Occipital lobe (tissue), 2 donors: ENCODE measurements around the gene SSNA1. TPM values are rescaled to one million over a fixed set of nuclear protein-coding genes. Genes with fewer than 3 reads are reported as not detected.
A peak's percentile ranks its signal among the peaks of the same experiment; 100 is the strongest.

ENCODE experiments used
- DNase-seq: peaks from one replicate; lab custom pipeline; 2025; lab: John Stamatoyannopoulos, UW
- total RNA-seq: library from RNA; depleted of rRNA; stranded (reverse); fragments of >200 nt; gene quantifications from one replicate; pipeline ENCODE4 v1.2.3, GENCODE V29; 2014

SSNA1 gene
- total RNA-seq, 1 donor from 2014 or later: 13.4 TPM

DNA sequence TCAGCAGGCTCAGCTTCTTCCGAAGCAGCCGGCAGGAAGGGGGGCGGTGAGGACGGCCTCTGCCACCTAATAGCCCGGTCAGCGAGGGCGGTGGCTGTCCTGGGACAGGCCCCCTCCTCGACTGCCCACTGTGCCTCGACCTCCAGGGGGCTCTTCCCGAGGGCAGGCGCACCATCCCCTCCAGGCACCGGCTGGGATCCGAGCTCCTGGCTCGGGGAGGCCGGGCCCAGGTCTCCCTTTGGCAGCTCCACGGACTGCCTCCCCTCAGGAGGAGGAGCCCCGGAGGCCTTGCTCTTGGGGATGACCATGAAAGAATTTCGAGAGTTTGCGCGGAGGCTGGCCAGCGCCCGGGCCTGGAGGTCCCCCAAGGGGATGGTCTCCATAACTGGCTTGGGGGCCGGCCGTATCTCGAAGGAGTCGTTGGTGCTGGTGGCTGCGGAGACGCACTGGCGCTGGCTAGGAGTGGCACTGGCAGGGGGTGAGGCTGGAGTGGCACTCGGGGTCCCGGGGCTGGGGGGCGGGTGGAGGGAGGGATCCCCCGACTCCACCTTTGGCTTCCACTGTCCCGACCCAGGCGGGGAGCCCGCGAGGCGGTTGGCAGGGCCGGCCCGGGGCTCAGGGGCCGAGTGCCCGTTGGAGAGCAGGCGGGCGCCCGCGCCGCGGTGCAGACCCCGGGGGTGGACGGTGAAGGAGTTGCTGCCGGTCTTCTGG, 11.1 kb downstream of the SSNA1 start:
- no peak for DNase-seq

DNA sequence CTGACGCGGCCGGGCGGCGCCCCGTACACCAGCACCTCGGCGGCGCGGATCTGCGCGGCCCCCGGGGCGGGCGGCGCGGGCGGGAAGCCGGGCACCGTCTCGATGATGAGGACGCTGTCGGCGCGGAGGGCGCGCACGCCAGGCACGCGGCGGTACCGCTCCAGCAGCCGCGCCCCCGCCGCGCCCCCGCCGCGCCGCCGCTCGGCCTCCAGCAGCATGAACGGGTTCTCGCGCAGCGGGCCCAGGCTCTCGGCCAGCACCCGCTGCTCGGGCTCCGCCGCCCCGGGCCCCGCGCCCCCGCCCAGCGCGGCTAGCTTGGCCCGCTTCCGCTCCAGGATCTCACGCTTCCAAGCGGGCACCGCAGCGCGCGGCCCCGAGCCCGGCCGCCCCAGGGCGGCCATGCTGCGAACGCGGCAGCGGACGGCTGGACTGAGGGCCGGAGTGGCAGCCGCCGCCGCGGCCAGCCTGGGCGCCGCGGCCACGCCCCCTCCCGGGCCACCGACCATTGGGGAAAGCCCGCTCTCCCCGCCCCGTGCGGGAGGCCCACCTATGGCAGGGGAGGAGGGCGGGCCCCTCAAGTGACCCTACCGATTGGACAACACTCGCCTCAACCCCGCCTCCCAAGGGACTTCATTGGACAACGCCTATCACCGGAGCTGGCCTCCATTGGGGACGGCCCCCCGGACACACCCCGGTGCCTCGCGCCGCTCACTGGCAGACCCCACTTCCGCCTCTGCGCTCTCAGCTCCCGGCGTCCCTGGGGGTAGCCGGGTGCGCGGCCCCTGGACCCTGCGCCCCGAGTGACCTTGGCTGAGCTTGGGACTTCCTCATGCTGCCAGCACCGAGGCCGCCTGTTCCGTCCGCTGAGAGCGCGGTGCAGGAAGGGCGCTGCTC, 12.1 kb downstream of the SSNA1 start, which contains the start of gene TPRN:
TSS of gene TPRN (minus strand) at position 431 of the 894 bp plus-strand sequence. CDS start at position 401, 30 bp downstream.
- peak; percentile 99 for DNase-seq

DNA sequence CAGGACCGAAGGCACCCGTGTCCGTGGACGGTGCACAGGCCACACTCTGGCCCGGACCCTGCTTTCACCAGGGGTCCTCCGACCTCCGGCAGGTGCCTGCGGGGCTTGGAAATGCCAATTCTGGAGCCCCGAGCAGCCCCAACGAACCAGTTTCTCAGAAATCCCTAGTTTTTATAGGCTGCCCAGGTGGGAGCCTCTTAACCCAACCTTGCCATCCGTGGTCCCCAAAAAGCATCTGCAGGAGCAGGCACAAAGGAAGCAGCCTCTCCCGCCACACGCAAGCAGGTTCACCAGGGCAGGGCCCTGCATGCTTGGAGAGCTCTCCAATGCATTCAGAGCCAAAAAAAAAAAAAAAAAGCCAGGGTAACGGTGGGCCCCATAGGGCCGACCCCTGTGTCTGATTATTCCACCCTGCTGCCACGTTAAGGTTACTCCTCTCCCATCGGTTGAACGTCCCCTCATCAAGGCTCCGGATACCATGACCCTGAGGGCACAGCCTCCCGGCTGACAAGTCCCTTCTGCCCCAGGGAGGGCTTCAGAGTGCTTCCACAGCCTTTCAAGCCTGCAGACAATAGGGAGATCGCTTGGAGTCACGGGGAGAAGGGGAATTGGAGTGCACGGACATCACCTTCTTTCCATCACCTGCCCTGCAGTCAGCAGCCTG, 12.9 kb downstream of the SSNA1 start:
- DNase-seq: no peak

DNA sequence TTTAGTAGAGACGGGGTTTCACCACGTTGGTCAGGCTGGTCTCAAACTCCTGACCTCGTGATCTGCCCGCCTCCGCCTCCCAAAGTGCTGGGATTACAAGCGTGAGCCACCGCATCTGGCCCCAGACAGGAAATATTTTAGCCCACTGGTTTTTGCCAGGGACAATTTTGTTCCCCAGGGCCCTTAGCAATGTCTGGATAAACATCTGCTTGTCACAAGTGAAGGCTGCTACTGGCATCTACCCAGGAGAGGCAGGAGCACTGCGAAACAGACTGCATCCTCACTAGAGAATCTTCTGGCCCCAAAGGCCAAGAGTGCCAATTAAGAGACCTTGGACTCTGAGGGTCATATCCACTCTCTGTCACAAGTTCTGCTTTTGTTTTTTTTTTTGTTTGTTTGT, 14.5 kb downstream of the SSNA1 start:
- no peak for DNase-seq

DNA sequence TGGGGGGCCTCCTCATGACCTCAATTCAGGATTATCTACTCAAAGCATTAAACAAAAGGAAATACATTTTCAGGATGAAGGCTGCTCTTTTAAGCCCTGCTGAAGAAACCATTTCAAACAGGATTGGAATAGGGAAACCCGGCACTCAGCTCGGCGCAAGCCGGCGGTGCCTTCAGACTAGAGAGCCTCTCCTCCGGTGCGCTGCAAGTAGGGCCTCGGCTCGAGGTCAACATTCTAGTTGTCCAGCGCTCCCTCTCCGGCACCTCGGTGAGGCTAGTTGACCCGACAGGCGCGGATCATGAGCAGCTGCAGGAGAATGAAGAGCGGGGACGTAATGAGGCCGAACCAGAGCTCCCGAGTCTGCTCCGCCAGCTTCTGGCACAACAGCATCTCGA, 16.3 kb downstream of the SSNA1 start:
- no peak for DNase-seq

DNA sequence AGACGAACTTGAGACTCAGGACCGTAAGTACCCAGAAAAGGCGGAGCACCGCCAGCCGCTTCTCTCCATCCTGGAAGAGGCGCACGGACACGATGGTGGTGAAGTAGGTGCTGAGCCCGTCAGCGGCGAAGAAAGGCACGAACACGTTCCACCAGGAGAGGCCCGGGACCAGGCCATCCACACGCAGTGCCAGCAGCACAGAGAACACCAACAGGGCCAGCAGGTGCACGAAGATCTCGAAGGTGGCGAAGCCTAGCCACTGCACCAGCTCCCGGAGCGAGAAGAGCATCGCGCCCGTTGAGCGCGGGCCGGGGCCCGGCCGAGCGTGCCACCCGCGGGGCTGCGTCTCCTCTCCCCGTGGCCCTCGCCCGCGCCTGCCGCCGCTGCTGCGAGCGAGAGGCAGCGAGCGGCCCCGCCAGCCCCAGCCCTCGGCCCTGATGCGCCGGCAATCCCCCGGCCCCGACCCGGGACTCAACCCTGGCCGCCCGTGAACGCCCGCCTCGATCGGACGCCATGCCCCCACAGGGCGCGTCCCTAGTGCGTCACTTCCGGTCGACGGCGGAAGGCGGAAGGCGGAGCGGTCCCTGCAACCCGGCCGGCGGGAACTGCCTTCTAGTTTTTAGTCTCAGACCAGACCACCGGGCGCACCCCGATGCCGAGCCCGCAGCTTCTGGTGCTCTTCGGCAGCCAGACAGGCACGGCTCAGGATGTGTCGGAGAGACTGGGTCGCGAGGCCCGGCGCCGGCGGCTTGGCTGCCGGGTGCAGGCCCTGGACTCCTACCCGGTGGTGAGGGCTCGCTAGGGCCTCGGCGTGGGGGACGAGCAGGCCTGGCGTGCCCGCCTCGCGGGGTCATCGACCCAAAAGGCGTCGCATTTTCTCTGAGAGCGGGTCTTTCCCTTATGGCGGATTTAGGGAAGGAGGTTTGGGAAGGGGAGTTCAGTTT, 16.9 kb downstream of the SSNA1 start, which contains the start of the genes NDOR1 and TMEM203:
TSS of gene NDOR1 (plus strand) at position 575 of the 944 bp plus-strand sequence. CDS start at position 653, 78 bp downstream.
TSS of gene TMEM203 (minus strand) at position 523 of the 944 bp plus-strand sequence. CDS start at position 289, 234 bp downstream.
- peak; percentile 86 for DNase-seq

DNA sequence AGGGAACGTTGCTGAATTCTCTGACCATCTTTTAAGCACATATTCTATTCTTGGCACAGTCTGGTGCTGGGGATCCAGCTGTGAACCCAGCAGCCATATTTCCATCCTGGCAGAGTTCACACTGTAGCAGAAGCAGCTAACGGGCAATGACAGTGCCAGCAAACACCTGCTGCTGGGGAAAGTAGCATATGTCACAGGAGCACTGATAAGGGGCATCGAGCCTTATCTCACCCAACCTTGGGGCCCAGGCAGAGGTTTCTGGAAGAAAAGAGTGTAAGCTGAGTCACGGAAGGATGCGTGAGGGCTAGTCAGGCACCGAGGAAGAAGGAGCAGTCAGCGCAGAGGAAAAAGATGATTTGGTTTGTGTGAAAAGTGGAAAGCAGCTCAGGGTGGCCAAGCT, 18.1 kb downstream of the SSNA1 start:
- DNase-seq: no peak

DNA sequence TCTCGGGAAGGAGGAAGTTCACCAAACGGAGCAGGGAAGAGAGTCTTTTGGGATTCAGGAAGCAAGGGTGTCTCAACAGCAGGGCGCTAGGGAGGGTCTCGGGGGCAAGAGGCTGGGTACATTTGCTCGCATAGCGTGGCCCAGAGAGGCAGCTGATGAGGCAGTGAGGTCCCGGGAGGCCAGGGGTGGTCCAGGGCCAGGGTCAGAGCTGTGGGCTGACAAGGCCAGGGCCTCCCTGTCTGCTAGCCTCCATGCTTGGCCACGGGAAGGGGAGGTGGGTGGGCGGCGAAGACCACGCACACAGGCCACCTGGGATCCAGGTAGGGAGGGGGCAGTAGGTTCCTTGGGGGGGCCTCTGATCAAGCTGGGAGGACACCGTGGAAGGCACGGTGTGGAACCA, 23.1 kb downstream of the SSNA1 start:
- no peak for DNase-seq

DNA sequence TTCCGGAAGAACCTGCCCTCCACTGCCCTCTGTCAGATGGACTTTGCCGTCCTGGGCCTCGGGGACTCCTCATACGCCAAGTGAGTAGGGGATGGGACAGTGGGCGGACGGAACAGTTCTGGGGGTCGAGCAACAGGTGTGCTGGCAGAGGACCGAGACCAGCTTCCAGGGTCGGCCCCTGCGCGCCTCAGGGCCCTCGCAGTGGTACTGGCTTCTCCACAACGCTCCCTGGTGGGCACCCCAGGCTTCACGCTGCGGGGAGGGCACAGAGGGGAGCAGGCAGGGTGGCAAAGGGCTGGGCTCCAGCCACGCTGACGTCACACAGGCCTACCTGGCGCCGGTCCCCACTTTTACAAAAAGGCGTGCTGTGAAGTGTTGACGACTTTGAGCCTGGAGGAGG, 24.0 kb downstream of the SSNA1 start:
- no peak for DNase-seq

DNA sequence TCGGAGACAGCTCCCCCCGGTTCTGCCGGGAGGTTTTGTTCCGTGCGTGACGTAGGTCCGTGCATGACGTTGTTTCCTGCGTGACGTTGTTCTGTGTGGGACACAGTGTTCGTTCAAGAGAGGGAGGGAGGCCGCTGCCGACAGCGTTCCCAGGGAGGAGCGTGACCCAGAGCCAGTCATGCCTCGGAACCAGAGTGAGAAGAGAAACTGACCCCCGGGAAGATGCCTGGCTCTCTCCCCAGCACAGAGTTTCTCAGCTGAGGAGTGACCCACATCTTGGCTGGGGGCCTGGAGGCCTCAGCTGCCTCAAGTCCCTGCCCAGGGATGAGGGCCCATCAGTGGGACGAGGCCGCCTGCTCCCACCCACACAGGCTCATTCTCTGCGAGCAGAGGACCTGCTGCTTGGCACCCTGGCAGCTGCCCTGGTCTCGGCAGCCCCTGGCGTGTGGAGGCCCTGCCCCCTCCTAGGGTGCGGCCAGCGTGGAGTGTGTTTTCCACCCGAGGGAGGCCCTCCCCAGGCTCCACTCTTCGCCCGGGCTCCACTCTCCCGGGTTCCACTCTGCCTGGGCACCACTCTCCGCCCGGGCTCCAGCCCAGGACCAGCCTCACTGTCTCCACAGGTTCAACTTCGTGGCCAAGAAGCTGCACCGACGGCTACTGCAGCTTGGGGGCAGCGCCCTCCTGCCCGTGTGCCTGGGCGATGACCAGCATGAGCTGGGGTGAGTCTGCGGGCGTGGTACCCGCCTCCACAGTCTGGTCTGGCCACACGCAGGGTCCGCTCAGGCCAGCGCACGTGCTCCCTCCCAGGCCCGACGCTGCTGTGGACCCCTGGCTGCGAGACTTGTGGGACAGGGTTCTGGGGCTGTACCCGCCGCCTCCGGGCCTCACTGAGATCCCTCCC, 24.9 kb downstream of the SSNA1 start:
- no peak for DNase-seq

DNA sequence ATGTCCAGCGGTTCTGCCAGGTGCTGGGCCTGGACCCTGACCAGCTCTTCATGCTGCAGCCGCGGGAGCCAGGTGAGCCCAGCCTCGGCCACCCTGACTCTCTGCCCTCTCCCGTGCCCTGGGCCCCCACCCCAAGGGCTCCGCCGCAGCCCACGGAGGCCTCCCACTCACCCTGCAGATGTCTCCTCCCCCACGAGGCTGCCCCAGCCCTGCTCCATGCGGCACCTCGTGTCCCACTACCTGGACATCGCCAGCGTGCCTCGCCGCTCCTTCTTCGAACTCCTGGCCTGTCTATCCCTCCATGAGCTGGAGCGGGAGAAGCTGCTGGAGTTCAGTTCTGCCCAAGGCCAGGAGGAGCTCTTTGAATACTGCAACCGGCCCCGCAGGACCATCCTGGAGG, 26.1 kb downstream of the SSNA1 start:
- DNase-seq: no peak

DNA sequence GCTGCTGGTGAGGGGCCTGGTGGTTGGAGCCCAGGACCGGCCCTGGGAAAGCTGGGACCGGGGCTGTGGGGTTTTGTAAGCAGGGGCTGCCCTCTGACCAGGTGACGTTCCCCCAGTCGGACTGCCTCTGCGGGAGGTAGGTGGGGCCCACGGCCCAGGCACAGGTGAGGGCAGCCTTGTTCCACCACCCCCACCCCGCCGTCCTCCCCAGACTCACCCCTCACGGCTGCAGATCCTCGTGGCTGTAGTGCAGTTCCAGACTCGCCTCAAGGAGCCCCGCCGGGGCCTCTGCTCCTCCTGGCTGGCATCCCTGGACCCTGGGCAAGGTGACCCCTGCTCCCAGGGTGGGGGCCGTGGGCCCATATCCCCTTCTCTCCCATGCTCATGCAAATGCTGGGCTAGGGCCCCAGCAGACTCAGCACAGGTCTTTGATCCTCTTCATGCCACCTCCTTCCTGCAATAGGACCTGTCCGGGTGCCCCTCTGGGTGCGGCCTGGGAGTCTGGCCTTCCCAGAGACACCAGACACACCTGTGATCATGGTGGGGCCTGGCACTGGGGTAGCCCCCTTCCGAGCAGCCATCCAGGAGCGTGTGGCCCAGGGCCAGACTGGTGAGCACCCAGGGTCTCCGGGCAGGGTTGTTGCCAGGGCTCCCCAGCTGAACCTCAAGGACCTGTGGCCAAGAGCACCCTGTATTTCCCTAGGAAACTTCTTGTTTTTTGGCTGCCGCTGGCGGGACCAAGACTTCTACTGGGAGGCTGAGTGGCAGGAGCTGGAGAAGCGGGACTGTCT, 26.9 kb downstream of the SSNA1 start:
- no peak for DNase-seq

DNA sequence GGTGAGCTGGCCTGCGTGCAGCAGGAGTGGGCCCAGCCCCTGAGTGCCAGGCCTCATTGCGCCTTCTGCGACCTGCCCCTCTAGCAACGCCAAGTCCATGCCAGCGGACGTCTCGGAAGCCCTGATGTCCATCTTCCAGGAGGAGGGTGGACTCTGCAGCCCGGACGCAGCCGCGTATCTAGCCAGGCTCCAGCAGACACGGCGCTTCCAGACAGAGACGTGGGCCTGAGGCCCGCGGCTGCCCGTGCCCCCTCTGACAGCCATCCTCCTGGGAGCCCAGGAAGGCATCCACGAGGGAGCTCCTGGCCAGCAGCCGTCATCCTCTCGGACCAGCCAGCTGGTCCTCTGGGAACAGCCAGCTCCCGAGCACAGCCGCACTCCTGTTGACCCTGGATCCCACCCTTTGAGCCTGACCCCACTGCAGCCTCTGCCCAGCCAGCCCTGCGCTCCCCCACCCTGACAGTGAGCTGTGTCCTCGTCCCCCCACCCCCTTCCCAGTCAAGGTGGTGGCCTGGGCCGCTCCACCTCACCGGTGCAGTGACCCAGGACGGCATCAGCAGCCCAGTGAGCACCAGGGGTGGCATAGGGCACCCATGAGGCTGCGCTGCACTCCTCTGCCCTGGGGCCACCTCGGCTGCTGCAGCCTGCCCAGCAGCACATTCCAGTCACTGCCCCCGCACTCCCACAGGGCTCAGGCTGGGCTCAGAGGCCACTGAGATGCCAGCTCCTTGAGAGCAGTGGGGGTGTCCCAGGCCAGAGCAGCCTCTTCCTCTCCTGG, 27.9 kb downstream of the SSNA1 start:
- DNase-seq: no peak

DNA sequence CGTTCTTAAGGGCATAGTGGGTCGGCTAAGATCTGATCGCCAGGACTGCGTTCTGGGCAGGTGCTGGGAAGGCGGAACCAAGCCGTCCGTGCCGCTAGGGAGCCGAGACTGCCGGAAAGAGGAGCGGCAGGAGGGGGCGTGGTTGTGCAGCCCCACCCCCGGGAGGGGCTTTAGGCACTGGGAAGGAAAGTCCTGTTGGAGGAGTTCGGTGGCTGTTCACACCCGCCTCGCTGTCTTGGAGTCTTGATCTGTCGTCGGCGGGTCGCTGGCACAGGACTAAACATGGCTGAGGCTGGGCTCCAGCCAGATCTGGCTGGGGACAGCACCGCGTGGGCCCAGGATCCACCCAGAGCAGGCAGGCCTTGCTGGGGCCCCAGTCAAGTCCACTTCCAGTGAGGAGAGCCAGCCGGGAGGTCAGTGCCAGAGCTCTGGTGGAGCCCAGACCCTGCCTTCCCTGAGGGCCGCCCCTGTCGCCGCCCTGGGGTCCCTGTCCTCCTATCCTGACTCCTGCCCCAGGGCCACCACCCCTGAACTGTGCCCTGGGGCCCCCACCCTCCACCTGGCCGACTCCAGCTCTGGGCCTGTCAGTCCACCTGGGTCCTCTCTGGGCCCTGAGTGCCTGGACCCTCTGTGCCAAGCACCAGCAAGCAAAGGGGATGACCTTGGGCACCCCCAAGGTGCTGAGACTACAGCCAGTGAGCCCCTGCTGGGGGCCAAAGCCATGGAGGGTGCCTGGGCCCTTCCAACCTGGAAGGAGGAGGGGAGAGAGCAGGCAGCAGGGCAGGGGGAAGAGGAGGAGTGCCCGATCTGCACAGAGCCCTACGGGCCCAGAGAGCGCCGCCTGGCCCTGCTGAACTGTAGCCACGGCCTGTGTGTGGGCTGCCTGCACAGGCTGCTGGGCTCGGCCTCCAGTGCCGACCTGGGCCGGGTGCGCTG, 29.1 kb downstream of the SSNA1 start:
- DNase-seq: no peak

DNA sequence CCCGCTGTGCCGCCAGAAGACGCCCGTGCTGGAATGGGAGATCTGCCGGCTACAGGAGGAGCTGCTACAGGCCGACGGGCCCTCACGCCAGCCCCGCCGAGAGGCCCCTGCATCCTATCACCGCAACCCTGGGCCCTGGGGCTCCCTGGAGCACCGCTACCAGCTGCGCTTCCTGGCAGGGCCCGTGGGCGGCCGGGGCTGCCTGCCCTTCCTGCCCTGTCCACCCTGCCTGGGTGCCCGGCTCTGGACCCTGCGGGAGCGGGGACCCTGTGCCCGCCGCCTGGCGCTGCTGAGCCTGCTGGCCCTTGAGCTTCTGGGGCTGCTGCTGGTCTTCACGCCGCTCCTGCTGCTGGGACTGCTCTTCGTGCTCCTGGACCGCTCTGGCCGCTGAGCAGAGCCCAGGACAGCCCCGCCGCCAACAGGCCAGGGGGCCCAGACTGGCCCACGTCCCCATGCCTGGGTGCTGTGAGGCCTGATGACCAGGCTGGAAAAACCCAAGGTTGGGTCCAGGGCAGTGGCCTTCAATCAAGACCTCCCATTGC, 29.8 kb downstream of the SSNA1 start:
- DNase-seq: no peak

DNA sequence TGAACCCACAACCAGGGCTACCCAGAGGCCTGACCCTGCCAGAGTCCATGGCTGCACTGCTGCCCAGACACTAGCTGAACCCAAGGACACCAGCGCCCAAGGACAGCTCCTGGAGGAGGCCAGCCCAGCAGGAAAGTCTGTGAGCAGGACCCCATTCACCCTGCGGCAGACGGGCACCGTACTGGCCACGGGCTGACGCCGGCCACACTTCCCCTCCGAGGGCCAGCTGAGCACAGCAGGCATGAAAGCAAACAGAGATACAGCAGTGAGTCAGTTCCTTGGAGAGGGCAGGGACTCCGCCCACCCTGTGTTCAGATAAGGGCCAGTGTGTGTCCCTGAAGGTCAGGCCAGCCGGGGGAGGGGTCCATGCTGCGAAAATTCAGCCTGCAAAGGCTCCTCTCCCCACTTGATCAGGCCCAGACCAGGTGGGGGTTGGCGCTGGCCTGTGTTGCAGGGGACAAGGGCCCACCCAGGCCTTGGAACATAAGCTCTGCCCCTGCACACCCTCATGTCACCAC, 30.3 kb downstream of the SSNA1 start:
- no peak for DNase-seq
